ENCODE measurements around the gene SPEF2.

DNA sequence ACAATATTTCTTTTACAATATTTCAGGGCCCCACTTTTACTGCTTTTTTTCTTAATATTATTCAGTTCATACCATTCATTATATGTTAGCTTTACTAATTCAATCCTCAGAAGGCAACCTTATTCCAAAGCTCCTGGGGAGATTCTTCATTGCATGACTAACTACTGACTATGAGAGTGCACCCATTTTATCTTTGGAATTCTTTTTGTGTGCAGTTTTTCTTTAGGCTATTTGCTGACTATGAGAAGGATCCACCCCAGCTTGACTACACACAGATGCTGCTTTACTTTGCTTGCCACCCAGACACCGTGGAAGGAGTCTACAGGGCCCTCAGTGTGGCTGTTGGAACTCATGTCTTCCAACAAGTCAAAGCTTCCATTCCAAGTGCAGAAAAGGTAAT is 182.1 kb downstream of the SPEF2 start:
- TF ChIP-seq, protein P1, sequence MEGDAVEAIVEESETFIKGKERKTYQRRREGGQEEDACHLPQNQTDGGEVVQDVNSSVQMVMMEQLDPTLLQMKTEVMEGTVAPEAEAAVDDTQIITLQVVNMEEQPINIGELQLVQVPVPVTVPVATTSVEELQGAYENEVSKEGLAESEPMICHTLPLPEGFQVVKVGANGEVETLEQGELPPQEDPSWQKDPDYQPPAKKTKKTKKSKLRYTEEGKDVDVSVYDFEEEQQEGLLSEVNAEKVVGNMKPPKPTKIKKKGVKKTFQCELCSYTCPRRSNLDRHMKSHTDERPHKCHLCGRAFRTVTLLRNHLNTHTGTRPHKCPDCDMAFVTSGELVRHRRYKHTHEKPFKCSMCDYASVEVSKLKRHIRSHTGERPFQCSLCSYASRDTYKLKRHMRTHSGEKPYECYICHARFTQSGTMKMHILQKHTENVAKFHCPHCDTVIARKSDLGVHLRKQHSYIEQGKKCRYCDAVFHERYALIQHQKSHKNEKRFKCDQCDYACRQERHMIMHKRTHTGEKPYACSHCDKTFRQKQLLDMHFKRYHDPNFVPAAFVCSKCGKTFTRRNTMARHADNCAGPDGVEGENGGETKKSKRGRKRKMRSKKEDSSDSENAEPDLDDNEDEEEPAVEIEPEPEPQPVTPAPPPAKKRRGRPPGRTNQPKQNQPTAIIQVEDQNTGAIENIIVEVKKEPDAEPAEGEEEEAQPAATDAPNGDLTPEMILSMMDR (IDR thresholded peaks at IDR 0.05), result no peak
- TF ChIP-seq POLR2A (IDR thresholded peaks at IDR 0.05) (no peak), POLR2AphosphoS5 (IDR thresholded peaks at IDR 0.05; ENCODE audit: insufficient read depth in 1 of 2, low read depth in 1 of 2) (no peak)

Measured in vagina (tissue), 2 donors.